ENCODE measurements around the gene ADGRG1. TPM values are rescaled to one million over a fixed set of nuclear protein-coding genes. Genes with fewer than 3 reads are reported as not detected.

ADGRG1 gene
- total and polyA plus RNA-seq, 3 donors from 2014 or later: 134 to 346 (median 296) TPM

DNA sequence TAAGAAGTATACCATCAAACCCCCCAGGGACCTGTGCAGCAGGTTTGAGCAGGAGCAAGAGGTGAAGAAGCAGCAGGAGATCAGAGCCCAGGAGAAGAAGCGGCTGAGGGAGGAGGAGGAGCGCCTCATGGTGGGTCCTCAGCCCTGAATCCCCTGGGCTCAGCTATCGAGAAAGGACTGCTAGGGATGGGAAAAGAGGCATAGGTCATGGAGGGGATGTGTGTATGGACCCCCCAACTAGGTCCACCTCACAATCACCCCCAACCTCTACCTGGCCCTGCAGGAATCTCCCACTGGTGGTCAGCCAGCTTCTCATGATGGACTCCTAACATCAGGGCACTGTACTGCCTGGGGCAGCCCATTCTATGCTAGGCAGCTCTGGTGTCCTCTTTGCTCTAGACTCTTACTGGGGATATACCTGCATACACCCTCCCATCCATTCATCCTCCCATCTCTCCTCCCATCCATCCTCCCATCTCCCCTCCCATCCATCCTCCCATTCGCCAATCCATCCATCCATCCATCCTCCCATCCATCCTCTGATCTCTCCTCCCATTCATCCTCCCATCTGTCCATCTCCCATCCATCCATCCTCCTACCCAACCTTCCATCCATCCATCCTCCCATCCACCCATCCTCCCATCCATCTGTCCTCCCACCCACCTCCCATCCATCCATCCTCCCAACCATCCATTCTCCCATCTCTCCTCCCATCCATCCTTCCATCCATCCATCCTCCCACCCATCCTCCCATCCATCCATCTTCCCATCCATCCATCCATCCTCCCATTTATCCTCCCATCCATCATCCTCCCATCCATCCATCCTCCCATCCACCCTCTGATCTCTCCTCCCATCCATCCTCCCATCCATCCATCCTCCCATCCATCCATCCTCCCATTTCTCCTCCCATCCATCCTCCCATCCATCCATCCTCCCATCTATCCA, 76.7 kb downstream of the ADGRG1 start:
- no peak overlapping the region for H3K27ac ChIP-seq
- H3K27me3 ChIP-seq: no peaks in the 10 kb centered on the region
- intact Hi-C loops (cut with DNase I; ENCODE audit: low total_unique reads): no loop called here
- no peak for DNase-seq
- TF ChIP-seq, protein P1, sequence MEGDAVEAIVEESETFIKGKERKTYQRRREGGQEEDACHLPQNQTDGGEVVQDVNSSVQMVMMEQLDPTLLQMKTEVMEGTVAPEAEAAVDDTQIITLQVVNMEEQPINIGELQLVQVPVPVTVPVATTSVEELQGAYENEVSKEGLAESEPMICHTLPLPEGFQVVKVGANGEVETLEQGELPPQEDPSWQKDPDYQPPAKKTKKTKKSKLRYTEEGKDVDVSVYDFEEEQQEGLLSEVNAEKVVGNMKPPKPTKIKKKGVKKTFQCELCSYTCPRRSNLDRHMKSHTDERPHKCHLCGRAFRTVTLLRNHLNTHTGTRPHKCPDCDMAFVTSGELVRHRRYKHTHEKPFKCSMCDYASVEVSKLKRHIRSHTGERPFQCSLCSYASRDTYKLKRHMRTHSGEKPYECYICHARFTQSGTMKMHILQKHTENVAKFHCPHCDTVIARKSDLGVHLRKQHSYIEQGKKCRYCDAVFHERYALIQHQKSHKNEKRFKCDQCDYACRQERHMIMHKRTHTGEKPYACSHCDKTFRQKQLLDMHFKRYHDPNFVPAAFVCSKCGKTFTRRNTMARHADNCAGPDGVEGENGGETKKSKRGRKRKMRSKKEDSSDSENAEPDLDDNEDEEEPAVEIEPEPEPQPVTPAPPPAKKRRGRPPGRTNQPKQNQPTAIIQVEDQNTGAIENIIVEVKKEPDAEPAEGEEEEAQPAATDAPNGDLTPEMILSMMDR (IDR thresholded peaks at IDR 0.05): no peak
- no peak for TF ChIP-seq POLR2A (IDR thresholded peaks at IDR 0.05)
- WGBS, 2 donors: 82 to 98% methylated on average over 4 of the region's 4 CpGs
- H3K36me3 ChIP-seq (ENCODE audit: low read depth, missing control alignments): no peaks in the 10 kb centered on the region
- H3K4me3 ChIP-seq: no peak overlapping the region
- H3K9me3 ChIP-seq: no peaks in the 10 kb centered on the region
- peaks cover 8% of the 10 kb centered on the region for H3K4me1 ChIP-seq

DNA sequence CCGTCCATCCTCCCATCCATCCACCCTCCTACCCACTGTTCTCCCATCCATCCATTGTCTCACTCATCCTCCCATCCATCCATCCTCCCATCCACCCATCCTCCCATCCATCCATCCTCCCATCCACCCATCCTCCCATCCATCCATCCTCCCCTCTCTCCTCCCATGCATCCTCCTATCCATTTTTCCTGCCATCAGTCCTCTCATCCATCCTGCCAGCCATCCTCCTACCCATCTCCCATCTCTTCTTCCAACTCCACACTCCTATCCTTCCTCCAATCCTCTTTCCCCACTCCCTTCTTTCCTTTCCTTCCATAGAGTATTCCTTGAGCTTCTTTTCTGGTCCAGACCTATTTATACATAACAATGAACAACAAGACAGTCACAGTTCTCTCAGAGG, 78.3 kb downstream of the ADGRG1 start:
- DNase-seq: no peak
- 83 to 91% methylated on average over 1 of the region's 1 CpG for WGBS, 2 donors
- TF ChIP-seq POLR2A (IDR thresholded peaks at IDR 0.05): no peak
- TF ChIP-seq, protein P1 (IDR thresholded peaks at IDR 0.05): no peak

DNA sequence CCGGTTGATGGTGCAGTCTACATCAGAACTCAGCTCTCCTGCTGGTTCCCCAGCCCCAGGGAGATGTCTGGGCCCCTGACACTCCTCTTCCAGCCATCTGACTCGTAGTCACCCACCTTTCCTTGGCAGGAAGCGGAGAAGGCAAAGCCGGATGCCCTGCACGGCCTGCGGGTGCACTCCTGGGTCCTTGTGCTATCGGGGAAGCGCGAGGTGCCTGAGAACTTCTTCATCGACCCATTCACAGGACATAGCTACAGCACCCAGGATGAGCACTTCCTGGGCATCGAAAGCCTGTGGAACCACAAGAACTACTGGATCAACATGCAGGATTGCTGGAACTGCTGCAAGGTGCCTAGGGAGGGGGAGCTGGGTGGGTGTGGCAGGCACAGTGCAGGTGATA, 78.9 kb downstream of the ADGRG1 start:
- Histone ChIP-seq H3K4me1 (no peaks in the 10 kb centered on the region), H3K27ac (no peak overlapping the region), H3K27me3 (no peaks in the 10 kb centered on the region), H3K36me3 (ENCODE audit: low read depth, missing control alignments) (no peaks in the 10 kb centered on the region), H3K9me3 (no peaks in the 10 kb centered on the region), H3K4me3 (no peak overlapping the region)
- intact Hi-C loops (cut with DNase I; ENCODE audit: low total_unique reads): no loop called here
- no peak for DNase-seq
- 87 to 88% methylated on average over 11 of the region's 11 CpGs for WGBS, 2 donors
- TF ChIP-seq, protein P1 (IDR thresholded peaks at IDR 0.05): no peak
- TF ChIP-seq POLR2A (IDR thresholded peaks at IDR 0.05): no peak

More for the DNA sequence above, 78.3 kb downstream of the ADGRG1 start:
- H3K27ac ChIP-seq: no peak overlapping the region
- H3K4me1 ChIP-seq: no peaks in the 10 kb centered on the region
- H3K9me3 ChIP-seq: no peaks in the 10 kb centered on the region
- H3K27me3 ChIP-seq: no peaks in the 10 kb centered on the region
- H3K4me3 ChIP-seq: no peak overlapping the region
- H3K36me3 ChIP-seq (ENCODE audit: low read depth, missing control alignments): no peaks in the 10 kb centered on the region
- intact Hi-C loops (cut with DNase I; ENCODE audit: low total_unique reads): no loop called here

DNA sequence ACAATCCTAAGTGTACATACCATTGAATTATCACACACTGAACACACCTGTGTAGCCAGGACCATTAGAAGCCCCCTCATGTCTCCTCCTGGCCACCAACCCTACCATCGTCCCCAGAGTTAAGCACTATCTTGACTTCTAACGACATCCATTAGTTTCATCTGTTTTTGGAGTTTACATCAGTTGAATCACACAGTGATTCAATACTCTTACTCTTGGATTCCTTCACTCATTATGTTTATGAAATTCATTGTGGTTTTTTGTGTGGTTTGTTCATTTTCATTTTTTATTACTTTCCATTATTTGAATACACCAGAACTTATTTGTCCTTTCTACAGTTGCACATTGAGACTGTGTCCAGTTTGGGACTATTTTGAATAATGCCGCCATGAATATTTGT, 79.7 kb downstream of the ADGRG1 start:
- no peak overlapping the region for H3K27ac ChIP-seq
- intact Hi-C loops (cut with DNase I; ENCODE audit: low total_unique reads): no loop called here
- 88 to 98% methylated on average over 3 of the region's 3 CpGs for WGBS, 2 donors

More for the DNA sequence above, 79.7 kb downstream of the ADGRG1 start:
- H3K36me3 ChIP-seq (ENCODE audit: low read depth, missing control alignments): no peaks in the 10 kb centered on the region
- no peak for TF ChIP-seq POLR2A (IDR thresholded peaks at IDR 0.05)
- TF ChIP-seq, protein P1 (IDR thresholded peaks at IDR 0.05): no peak
- DNase-seq: no peak
- H3K9me3 ChIP-seq: no peaks in the 10 kb centered on the region
- H3K27me3 ChIP-seq: no peaks in the 10 kb centered on the region
- H3K4me3 ChIP-seq: no peak overlapping the region
- no peaks in the 10 kb centered on the region for H3K4me1 ChIP-seq
